ENCODE measurements around the gene SGK2.
"Not testable (repeated sequence)": the region's sequence is repeated elsewhere in the genome, so short reads cannot be mapped to it uniquely, and the experiment has no call there.

The SGK2 gene

GRCh38 chr20:43563991-43564390 is 5.2 kb downstream of the SGK2 start:
- DNase-seq (ENCODE audit: low read depth), result no peak

- DNase-seq (ENCODE audit: low read depth), result no peak
These were observed 5.6 kb downstream of the SGK2 start for GRCh38 chr20:43564455-43564854.

GRCh38 chr20:43564993-43565757 is 6.3 kb downstream of the SGK2 start:
- DNase-seq (ENCODE audit: low read depth), result no peak

GRCh38 chr20:43565758-43566104 is 6.9 kb downstream of the SGK2 start:
- no peak for DNase-seq (ENCODE audit: low read depth)

- DNase-seq (ENCODE audit: low read depth), result no peak
These were observed 8.7 kb downstream of the SGK2 start for GRCh38 chr20:43567477-43567876.

GRCh38 chr20:43568706-43569105 is 9.9 kb downstream of the SGK2 start:
- DNase-seq (ENCODE audit: low read depth), result no peak

- DNase-seq (ENCODE audit: low read depth), result no peak
These were observed 10.5 kb downstream of the SGK2 start for GRCh38 chr20:43569282-43569681.

- DNase-seq (ENCODE audit: low read depth), result no peak
These were observed 11.7 kb downstream of the SGK2 start for GRCh38 chr20:43570496-43570895.

GRCh38 chr20:43571310-43571709 is 12.5 kb downstream of the SGK2 start:
- no peak for DNase-seq (ENCODE audit: low read depth)

- no peak for DNase-seq (ENCODE audit: low read depth)
These were observed 12.9 kb downstream of the SGK2 start for GRCh38 chr20:43571771-43572170.

GRCh38 chr20:43572891-43573290 is 14.1 kb downstream of the SGK2 start:
- no peak for DNase-seq (ENCODE audit: low read depth)

GRCh38 chr20:43576108-43576507 is 17.3 kb downstream of the SGK2 start:
- DNase-seq (ENCODE audit: low read depth), result no peak

- DNase-seq (ENCODE audit: low read depth), result no peak
These were observed 21.3 kb downstream of the SGK2 start for GRCh38 chr20:43579861-43580793.

GRCh38 chr20:43583133-43583864 is 24.5 kb downstream of the SGK2 start:
- DNase-seq (ENCODE audit: low read depth), result no peak

- peak; percentile 98 for DNase-seq (ENCODE audit: low read depth)
These were observed 25.2 kb downstream of the SGK2 start for GRCh38 chr20:43583982-43584432.

GRCh38 chr20:43584448-43585136 is 25.8 kb downstream of the SGK2 start:
- peak; percentile 67 for DNase-seq (ENCODE audit: low read depth)

- DNase-seq (ENCODE audit: low read depth), result peak; percentile 31
These were observed 27.8 kb downstream of the SGK2 start for GRCh38 chr20:43586641-43587040.

GRCh38 chr20:43588526-43588925 is 29.7 kb downstream of the SGK2 start:
- DNase-seq (ENCODE audit: low read depth), result not testable (repeated sequence)

- DNase-seq (ENCODE audit: low read depth), result no peak
These were observed 31.2 kb downstream of the SGK2 start for GRCh38 chr20:43590036-43590391.

- DNase-seq (ENCODE audit: low read depth), result peak; percentile 91
These were observed 31.8 kb downstream of the SGK2 start, which contains the start of gene IFT52 for GRCh38 chr20:43590392-43591303. Gene IFT52, plus strand, starts transcription at chr20:43590937. Its CDS starts 3,762 bp downstream, at chr20:43594699.

GRCh38 chr20:43601960-43602359 is 43.1 kb downstream of the SGK2 start:
- not testable (repeated sequence) for DNase-seq (ENCODE audit: low read depth)
